Measurements from ENCODE around the gene WDR59. TPM values are rescaled to one million over a fixed set of nuclear protein-coding genes. Genes with fewer than 3 reads are reported as not detected.
"Not testable (repeated sequence)": the region's sequence is repeated elsewhere in the genome, so short reads cannot be mapped to it uniquely, and the experiment has no call there.

WDR59 gene
- total and polyA plus RNA-seq, 2 donors: 23.3 to 55.9 TPM

DNA sequence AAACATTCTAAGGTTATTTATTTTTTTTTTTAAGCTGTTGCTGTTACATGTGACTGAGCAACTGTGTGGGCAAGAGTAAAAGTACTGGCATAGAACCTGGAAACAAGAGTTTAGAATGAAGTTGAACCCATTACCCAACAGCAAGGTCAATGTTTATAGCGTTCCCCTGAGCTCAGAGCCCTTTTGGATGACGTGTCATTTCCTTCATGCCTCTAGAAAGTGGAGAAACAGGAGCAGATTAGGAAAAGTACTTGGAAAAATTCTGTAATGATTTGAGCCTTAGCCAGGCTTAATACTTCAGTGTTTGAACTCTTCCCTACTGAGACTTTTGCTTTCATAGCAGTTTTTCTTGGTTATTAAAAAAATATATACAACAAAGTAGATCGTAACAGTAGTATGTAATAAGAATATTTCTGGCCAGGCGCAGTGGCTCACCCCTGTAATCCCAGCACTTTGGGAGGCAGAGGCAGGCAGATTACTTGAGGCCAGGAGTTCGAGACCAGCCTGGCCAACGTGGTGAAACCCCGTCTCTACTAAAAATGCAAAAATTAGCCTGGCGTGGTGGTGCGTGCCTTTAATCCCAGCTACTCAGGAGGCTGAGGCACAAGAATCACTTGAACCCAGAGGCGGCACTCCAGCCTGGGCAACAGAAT lies 41.4 kb upstream of the WDR59 start:
- H3K4me1 ChIP-seq (ENCODE audit: control insufficient read depth in 2 of 2, insufficient read depth in 2 of 2, low read length in 2 of 2): peaks cover 8 to 15% of the 10 kb centered on the region in 2 donors
- H3K4me3 ChIP-seq (ENCODE audit: low read length in 2 of 2); DNase-seq (ENCODE audit: low read depth in 6 of 9, low spot score in 9 of 9); H3K36me3 ChIP-seq (ENCODE audit: control insufficient read depth in 2 of 2, insufficient read depth in 2 of 2, low read length in 1 of 2); H3K9me3 ChIP-seq (ENCODE audit: control insufficient read depth in 2 of 2, insufficient read depth in 1 of 2, low read length in 1 of 2); H3K27me3 ChIP-seq (ENCODE audit: control insufficient read depth in 2 of 2, insufficient read depth in 1 of 2, low read length in 1 of 2): not testable (repeated sequence)
- H3K27ac ChIP-seq (ENCODE audit: low read depth in 1 of 2, low read length in 1 of 2): peak overlapping the region in 1 of 2 donors; percentile 61
- 94% methylated on average over 10 of the region's 10 CpGs for WGBS

- peaks cover 8 to 14% of the 10 kb centered on the region in 2 donors for H3K36me3 ChIP-seq (ENCODE audit: control insufficient read depth in 2 of 2, insufficient read depth in 2 of 2, low read length in 1 of 2)
- no peak for DNase-seq (ENCODE audit: low read depth in 6 of 9, low spot score in 9 of 9)
- peaks cover 8 to 15% of the 10 kb centered on the region in 2 donors for H3K4me1 ChIP-seq (ENCODE audit: control insufficient read depth in 2 of 2, insufficient read depth in 2 of 2, low read length in 2 of 2)
- H3K9me3 ChIP-seq (ENCODE audit: control insufficient read depth in 2 of 2, insufficient read depth in 1 of 2, low read length in 1 of 2): peaks cover 2 to 7% of the 10 kb centered on the region in 2 donors
- no peak overlapping the region for H3K4me3 ChIP-seq (ENCODE audit: low read length in 2 of 2)
- H3K27ac ChIP-seq (ENCODE audit: low read depth in 1 of 2, low read length in 1 of 2): peak overlapping the region in 1 of 2 donors; percentile 61
- no peaks in the 10 kb centered on the region for H3K27me3 ChIP-seq (ENCODE audit: control insufficient read depth in 2 of 2, insufficient read depth in 1 of 2, low read length in 1 of 2)
- 28% methylated on average over 3 of the region's 3 CpGs for WGBS
Observed at GRCh38 chr16:75025761-75026160, 40.8 kb upstream of the WDR59 start.

GRCh38 chr16:75024594-75024993 lies 39.7 kb upstream of the WDR59 start:
- DNase-seq (ENCODE audit: low read depth in 6 of 9, low spot score in 9 of 9): peak in 1 of 9 donors; percentile 24
- WGBS: 17% methylated on average over 4 of the region's 4 CpGs
- Histone ChIP-seq H3K9me3 (ENCODE audit: control insufficient read depth in 2 of 2, insufficient read depth in 1 of 2, low read length in 1 of 2) (peaks cover 2 to 15% of the 10 kb centered on the region in 2 donors), H3K4me1 (ENCODE audit: control insufficient read depth in 2 of 2, insufficient read depth in 2 of 2, low read length in 2 of 2) (peaks cover 8 to 15% of the 10 kb centered on the region in 2 donors), H3K36me3 (ENCODE audit: control insufficient read depth in 2 of 2, insufficient read depth in 2 of 2, low read length in 1 of 2) (peaks cover 14 to 18% of the 10 kb centered on the region in 2 donors), H3K4me3 (ENCODE audit: low read length in 2 of 2) (no peak overlapping the region), H3K27ac (ENCODE audit: low read depth in 1 of 2, low read length in 1 of 2) (peak overlapping the region; percentile 52 to 60), H3K27me3 (ENCODE audit: control insufficient read depth in 2 of 2, insufficient read depth in 1 of 2, low read length in 1 of 2) (no peaks in the 10 kb centered on the region)

DNA sequence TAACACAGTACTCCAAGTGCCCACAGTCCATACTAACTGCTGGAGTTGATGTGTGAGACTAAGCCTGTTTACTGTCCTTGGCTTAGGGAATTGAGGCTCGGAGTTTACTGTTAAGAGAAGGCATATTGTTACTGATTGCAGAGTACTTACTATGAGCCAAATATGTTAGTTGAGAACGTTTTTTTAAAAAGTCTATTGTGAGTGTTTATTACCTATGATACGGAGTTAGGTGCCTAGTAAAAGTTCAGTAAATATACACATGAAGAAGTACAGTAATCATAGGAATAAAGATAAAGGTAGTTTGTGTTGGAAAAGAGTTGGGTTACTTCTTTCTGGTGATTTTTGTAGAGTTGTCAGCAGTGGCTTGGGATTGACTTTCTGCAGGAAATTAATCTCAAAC lies 39.3 kb upstream of the WDR59 start:
- peaks cover 8 to 15% of the 10 kb centered on the region in 2 donors for H3K4me1 ChIP-seq (ENCODE audit: control insufficient read depth in 2 of 2, insufficient read depth in 2 of 2, low read length in 2 of 2)

GRCh38 chr16:75023009-75023408 lies 38.1 kb upstream of the WDR59 start:
- Histone ChIP-seq H3K27me3 (ENCODE audit: control insufficient read depth in 2 of 2, insufficient read depth in 1 of 2, low read length in 1 of 2) (no peaks in the 10 kb centered on the region), H3K4me1 (ENCODE audit: control insufficient read depth in 2 of 2, insufficient read depth in 2 of 2, low read length in 2 of 2) (peaks cover 8 to 15% of the 10 kb centered on the region in 2 donors), H3K27ac (ENCODE audit: low read depth in 1 of 2, low read length in 1 of 2) (peak overlapping the region in 1 of 2 donors; percentile 24), H3K36me3 (ENCODE audit: control insufficient read depth in 2 of 2, insufficient read depth in 2 of 2, low read length in 1 of 2) (peaks cover 19% of the 10 kb centered on the region in 2 donors), H3K9me3 (ENCODE audit: control insufficient read depth in 2 of 2, insufficient read depth in 1 of 2, low read length in 1 of 2) (peaks cover 2 to 16% of the 10 kb centered on the region in 2 donors), H3K4me3 (ENCODE audit: low read length in 2 of 2) (no peak overlapping the region)
- WGBS: over 99% methylated on average over 2 of the region's 2 CpGs
- no peak for DNase-seq (ENCODE audit: low read depth in 6 of 9, low spot score in 9 of 9)

More for the DNA sequence above, 39.3 kb upstream of the WDR59 start:
- Histone ChIP-seq H3K27ac (ENCODE audit: low read depth in 1 of 2, low read length in 1 of 2) (peak overlapping the region; percentile 8 to 60), H3K36me3 (ENCODE audit: control insufficient read depth in 2 of 2, insufficient read depth in 2 of 2, low read length in 1 of 2) (peaks cover 15 to 19% of the 10 kb centered on the region in 2 donors), H3K9me3 (ENCODE audit: control insufficient read depth in 2 of 2, insufficient read depth in 1 of 2, low read length in 1 of 2) (peaks cover 2 to 16% of the 10 kb centered on the region in 2 donors), H3K4me3 (ENCODE audit: low read length in 2 of 2) (no peak overlapping the region), H3K27me3 (ENCODE audit: control insufficient read depth in 2 of 2, insufficient read depth in 1 of 2, low read length in 1 of 2) (no peaks in the 10 kb centered on the region)
- DNase-seq (ENCODE audit: low read depth in 6 of 9, low spot score in 9 of 9): no peak
- WGBS: 64% methylated on average over 3 of the region's 3 CpGs

- peaks cover 10 to 15% of the 10 kb centered on the region in 2 donors for H3K4me1 ChIP-seq (ENCODE audit: control insufficient read depth in 2 of 2, insufficient read depth in 2 of 2, low read length in 2 of 2)
- no peak for DNase-seq (ENCODE audit: low read depth in 6 of 9, low spot score in 9 of 9)
- peaks cover 19% of the 10 kb centered on the region in 2 donors for H3K36me3 ChIP-seq (ENCODE audit: control insufficient read depth in 2 of 2, insufficient read depth in 2 of 2, low read length in 1 of 2)
- peaks cover 2 to 16% of the 10 kb centered on the region in 2 donors for H3K9me3 ChIP-seq (ENCODE audit: control insufficient read depth in 2 of 2, insufficient read depth in 1 of 2, low read length in 1 of 2)
- H3K27me3 ChIP-seq (ENCODE audit: control insufficient read depth in 2 of 2, insufficient read depth in 1 of 2, low read length in 1 of 2): no peaks in the 10 kb centered on the region
- no peak overlapping the region for H3K4me3 ChIP-seq (ENCODE audit: low read length in 2 of 2)
- H3K27ac ChIP-seq (ENCODE audit: low read depth in 1 of 2, low read length in 1 of 2): peak overlapping the region in 1 of 2 donors; percentile 24
- WGBS: 98% methylated on average over 4 of the region's 4 CpGs
Observed at GRCh38 chr16:75022567-75022966, 37.6 kb upstream of the WDR59 start.

GRCh38 chr16:75021410-75021809 lies 36.5 kb upstream of the WDR59 start:
- H3K4me3 ChIP-seq (ENCODE audit: low read length in 2 of 2): no peak overlapping the region
- H3K27me3 ChIP-seq (ENCODE audit: control insufficient read depth in 2 of 2, insufficient read depth in 1 of 2, low read length in 1 of 2): no peaks in the 10 kb centered on the region
- peaks cover 2 to 16% of the 10 kb centered on the region in 2 donors for H3K9me3 ChIP-seq (ENCODE audit: control insufficient read depth in 2 of 2, insufficient read depth in 1 of 2, low read length in 1 of 2)
- no peak overlapping the region for H3K27ac ChIP-seq (ENCODE audit: low read depth in 1 of 2, low read length in 1 of 2)
- peaks cover 11 to 15% of the 10 kb centered on the region in 2 donors for H3K4me1 ChIP-seq (ENCODE audit: control insufficient read depth in 2 of 2, insufficient read depth in 2 of 2, low read length in 2 of 2)
- 96% methylated on average over 1 of the region's 1 CpG for WGBS
- DNase-seq (ENCODE audit: low read depth in 6 of 9, low spot score in 9 of 9): no peak
- H3K36me3 ChIP-seq (ENCODE audit: control insufficient read depth in 2 of 2, insufficient read depth in 2 of 2, low read length in 1 of 2): peaks cover 19 to 21% of the 10 kb centered on the region in 2 donors

- Histone ChIP-seq H3K36me3 (ENCODE audit: control insufficient read depth in 2 of 2, insufficient read depth in 2 of 2, low read length in 1 of 2) (peaks cover 19% of the 10 kb centered on the region in 2 donors), H3K4me3 (ENCODE audit: low read length in 2 of 2) (no peak overlapping the region), H3K27ac (ENCODE audit: low read depth in 1 of 2, low read length in 1 of 2) (no peak overlapping the region), H3K9me3 (ENCODE audit: control insufficient read depth in 2 of 2, insufficient read depth in 1 of 2, low read length in 1 of 2) (peaks cover 2 to 16% of the 10 kb centered on the region in 2 donors), H3K27me3 (ENCODE audit: control insufficient read depth in 2 of 2, insufficient read depth in 1 of 2, low read length in 1 of 2) (no peaks in the 10 kb centered on the region), H3K4me1 (ENCODE audit: control insufficient read depth in 2 of 2, insufficient read depth in 2 of 2, low read length in 2 of 2) (peaks cover 5 to 8% of the 10 kb centered on the region in 2 donors)
- DNase-seq (ENCODE audit: low read depth in 6 of 9, low spot score in 9 of 9): no peak
- 98% methylated on average over 7 of the region's 7 CpGs for WGBS
Observed at GRCh38 chr16:75019586-75019985, 34.7 kb upstream of the WDR59 start.

- Histone ChIP-seq H3K27ac (ENCODE audit: low read depth in 1 of 2, low read length in 1 of 2) (no peak overlapping the region), H3K9me3 (ENCODE audit: control insufficient read depth in 2 of 2, insufficient read depth in 1 of 2, low read length in 1 of 2) (peaks cover 2 to 16% of the 10 kb centered on the region in 2 donors), H3K36me3 (ENCODE audit: control insufficient read depth in 2 of 2, insufficient read depth in 2 of 2, low read length in 1 of 2) (peaks cover 19% of the 10 kb centered on the region in 2 donors), H3K4me3 (ENCODE audit: low read length in 2 of 2) (no peak overlapping the region), H3K27me3 (ENCODE audit: control insufficient read depth in 2 of 2, insufficient read depth in 1 of 2, low read length in 1 of 2) (no peaks in the 10 kb centered on the region), H3K4me1 (ENCODE audit: control insufficient read depth in 2 of 2, insufficient read depth in 2 of 2, low read length in 2 of 2) (peaks cover 4% of the 10 kb centered on the region in 2 donors)
- DNase-seq (ENCODE audit: low read depth in 6 of 9, low spot score in 9 of 9): no peak
- 96% methylated on average over 8 of the region's 8 CpGs for WGBS
Observed at GRCh38 chr16:75019007-75019406, 34.1 kb upstream of the WDR59 start.
